HepG2 (cell line): ENCODE data around the gene DOCK4. TPM values are rescaled to one million over a fixed set of nuclear protein-coding genes. Genes with fewer than 3 reads are reported as not detected.
A peak's percentile ranks its signal among the peaks of the same experiment; 100 is the strongest.

ENCODE experiments used
- ATAC-seq: fragments of 200-7000 bp; cut with Tn5 transposase; 3 replicates; pipeline ENCODE4 v1.9.1; 2020; ENCODE audit warnings: mild to moderate bottlenecking, moderate library complexity
- BruUV-seq: library from RNA; stranded (reverse); fragments of 400-500 nt; replicated peaks from 2 replicates; lab custom pipeline; 2021; lab: Mats Ljungman, UMichigan
- CTCF ChIA-PET: fragments of 300-600 bp; formaldehyde crosslinking; extraction: SDS; loops from one replicate; lab custom pipeline; 2021; ENCODE audit warnings: low total read pairs, inconsistent platforms, low intra/inter-chr PET ratio; lab: Yijun Ruan, JAX
- POLR2A ChIA-PET: fragments of 350-600 bp; sonication (Branson Sonifier 250); formaldehyde crosslinking; loops from one replicate; lab custom pipeline; 2020; ENCODE audit warnings: antibody characterized with exemption, inconsistent platforms; lab: Yijun Ruan, JAX
- DNase-seq: peaks from one replicate; pipeline ENCODE4 v3.0.0-alpha.2; 2015; ENCODE audit warnings: low spot score
- FAIRE-seq: peaks from 3 replicates; lab custom pipeline; 2011; peaks lifted over from hg19 to GRCh38; lab: Jason Lieb, UNC
- H2AFZ ChIP-seq: one replicate; pipeline ENCODE4 v1.6.1; 2011; ENCODE audit warnings: low read length, inconsistent platforms
- H3K27ac ChIP-seq: fragments of 300-600 bp; 3 replicates; pipeline ENCODE4 v1.8.0; 2011; ENCODE audit warnings: mixed run types, mild to moderate bottlenecking, mixed read lengths, low read length, inconsistent platforms; ENCODE audit not compliant: insufficient read depth; ENCODE audit errors: extremely low read length
- H3K27me3 ChIP-seq, 2 experiments: fragments of 200-600 bp in 1 of 2; 2 replicates in 1 of 2; 3 replicates in 1 of 2; pipeline versions ENCODE4 v1.6.0 to v1.8.0; 2011; ENCODE audit warnings: low read length in 2 of 2, mild to moderate bottlenecking in 2 of 2, moderate library complexity in 2 of 2, inconsistent platforms in 1 of 2; ENCODE audit not compliant: insufficient read depth in 2 of 2, control insufficient read depth in 1 of 2
- H3K36me3 ChIP-seq, 2 experiments: fragments of 200-600 bp in 1 of 2; replicated peaks in 1 of 2; 2 replicates in 1 of 2; 3 replicates in 1 of 2; pipeline versions ENCODE4 v1.5.1 to v1.8.0; 2011; ENCODE audit warnings: low read length in 2 of 2, inconsistent platforms in 1 of 2; ENCODE audit not compliant: insufficient read depth in 2 of 2, control insufficient read depth in 1 of 2
- H3K4me1 ChIP-seq: 2 replicates; pipeline ENCODE4 v1.5.1; 2012; ENCODE audit warnings: low read length, inconsistent platforms; ENCODE audit not compliant: insufficient read depth
- H3K4me2 ChIP-seq: 2 replicates; pipeline ENCODE4 v1.6.0; 2011; ENCODE audit warnings: low read depth, low read length, inconsistent platforms
- H3K4me3 ChIP-seq, 3 experiments: fragments of 200-600 bp in 1 of 3; sonication (generic), shearing (Covaris generic) in 1 of 3; replicated peaks in 1 of 3; 2 replicates each; pipeline ENCODE4 v1.5.1; 2011 to 2016; ENCODE audit warnings: low read length in 3 of 3, inconsistent platforms in 2 of 3, low read depth in 2 of 3, mild to moderate bottlenecking in 2 of 3, control low read depth in 1 of 3, mixed read lengths in 1 of 3; ENCODE audit not compliant: insufficient read depth in 1 of 3
- H3K79me2 ChIP-seq: one replicate; pipeline ENCODE4 v1.6.1; 2011; ENCODE audit warnings: low read length, inconsistent platforms; ENCODE audit not compliant: insufficient read depth
- H3K9ac ChIP-seq: 2 replicates; pipeline ENCODE4 v1.6.0; 2011; ENCODE audit warnings: mild to moderate bottlenecking, low read depth, low read length, inconsistent platforms; ENCODE audit not compliant: insufficient read depth
- H3K9me3 ChIP-seq: 2 replicates; pipeline ENCODE4 v1.5.1; 2012; ENCODE audit warnings: mild to moderate bottlenecking, low read length
- H4K20me1 ChIP-seq: 2 replicates; pipeline ENCODE4 v1.6.0; 2011; ENCODE audit warnings: inconsistent platforms, mild to moderate bottlenecking, low read length, moderate library complexity; ENCODE audit not compliant: insufficient read depth
- MAFK ChIP-seq, 2 experiments: IDR thresholded peaks in 1 of 2; conservative IDR thresholded peaks in 1 of 2; 2 replicates each; pipeline ENCODE4 v1.6.1; 2011; ENCODE audit warnings: improper control_type of control experiment in 2 of 2, low read length in 2 of 2
- REST ChIP-seq, 2 experiments: IDR thresholded peaks; 2 replicates each; pipeline ENCODE4 v1.6.1; 2011 to 2012; ENCODE audit warnings: low read length in 2 of 2, borderline replicate concordance in 1 of 2, low read depth in 1 of 2, mild to moderate bottlenecking in 1 of 2, moderate library complexity in 1 of 2
- SATB2 ChIP-seq: sonication (generic); formaldehyde crosslinking; IDR thresholded peaks from 2 replicates; pipeline ENCODE4 v1.5.0; 2020; ENCODE audit warnings: missing genetic modification reagents
- ZNF17 ChIP-seq: sonication (generic); formaldehyde crosslinking; IDR thresholded peaks from 2 replicates; pipeline ENCODE4 v1.5.0; 2020; ENCODE audit warnings: mild to moderate bottlenecking, missing genetic modification reagents
- ZNF672 ChIP-seq: sonication (generic); formaldehyde crosslinking; IDR thresholded peaks from 2 replicates; pipeline ENCODE4 v1.8.1; 2022; ENCODE audit warnings: missing genetic modification reagents
- WGBS: methylation state at CpG from one replicate; pipeline ENCODE4 v1.1.6; 2017; ENCODE audit warnings: low lambda C conversion rate; 5-methylcytosine and 5-hydroxymethylcytosine counted together
- in situ Hi-C: cut with HindIII; loops from 2 replicates; pipeline ENCODE4 v1.10.0; 2017; ENCODE audit warnings: low pct_unique_long_range_greater_than_20kb; ENCODE audit not compliant: extremely low pct_ligation_motif_present
- intact Hi-C: fragments of 100-400 bp; cut with micrococcal nuclease; formaldehyde crosslinking; loops from one replicate; pipeline ENCODE4 v1.10.0; 2022; ENCODE audit not compliant: unreplicated experiment
- polyA plus RNA-seq, 8 experiments: library from polyadenylated mRNA; depleted of rRNA in 3 of 8; stranded (reverse) in 7 of 8; unstranded in 1 of 8; fragments of >200 nt; fragmentation: Illumina TruSeq in 4 of 8; extraction: Trizol in 4 of 8; gene quantifications; 2 replicates each; pipeline versions ENCODE4 v1.2.1 to v1.2.3, GENCODE V29; 2011 to 2016; ENCODE audit warnings: low read depth in 4 of 8, missing spikeins in 1 of 8, mixed read lengths in 1 of 8; ENCODE audit not compliant: insufficient read depth in 1 of 8
- total RNA-seq, 5 experiments: library from RNA; depleted of rRNA; stranded (reverse); fragments of >200 nt; fragmentation: Illumina TruSeq; extraction: Trizol; gene quantifications; 2 replicates each; pipeline ENCODE4 v1.2.3, GENCODE V29; 2016; ENCODE audit warnings: low read depth in 1 of 5

DOCK4 gene
- total and polyA plus RNA-seq, 2 of the 13 experiments (the other 11 are each of a cell fraction or from before 2014, with no cell fraction given) = 13.5 to 17.4 TPM

GRCh38 chr7:112238852-112239610 lies 32.8 kb upstream of the DOCK4 start:
- Histone ChIP-seq H3K4me3 (no peak overlapping the region), H3K27me3 (no peaks in the 10 kb centered on the region), H3K9ac (no peak overlapping the region), H3K4me1 (peaks cover 46% of the 10 kb centered on the region), H3K36me3 (no peaks in the 10 kb centered on the region; a peak in 1 of 5 replicates), H2AFZ (no peak overlapping the region), H3K27ac (no peak overlapping the region), H3K9me3 (no peaks in the 10 kb centered on the region; the same call in 1 of the 2 replicates), H3K4me2 (no peak overlapping the region), H4K20me1 (peaks cover 3% of the 10 kb centered on the region; the same call in 1 of the 2 replicates), H3K79me2 (peaks cover 16% of the 10 kb centered on the region)
- peak; percentile 61 for ATAC-seq
- WGBS = 98% methylated on average over 9 of the region's 9 CpGs
- in situ Hi-C loops = no loop called here
- TF ChIP-seq ZNF17 (CRISPR knock-in tag) (no peak), REST (IDR thresholded peaks at IDR 0.05; ENCODE audit: borderline replicate concordance in 1 of 2, low read depth in 1 of 2, low read length in 2 of 2) (no peak), ZNF672 (CRISPR knock-in tag) (no peak), SATB2 (CRISPR knock-in tag) (no peak), MAFK (conservative IDR thresholded peaks at IDR 0.05 in 1 of 2, IDR thresholded peaks at IDR 0.05 in 1 of 2; ENCODE audit: low read length in 2 of 2) (peak; percentile 16 to 27; a peak in 3 of 4 replicates)
- peak; percentile 8 for DNase-seq
- no peak for FAIRE-seq
- intact Hi-C loops = no loop called here
- CTCF ChIA-PET = no interaction called here
- POLR2A ChIA-PET = no interaction called here
- BruUV-seq = no TSS peak
